HepG2 (cell line): ENCODE measurements around the gene PNLDC1. TPM values are rescaled to one million over a fixed set of nuclear protein-coding genes. Genes with fewer than 3 reads are reported as not detected.

Source experiments
- CREB1 ChIP-seq, 2 experiments: fragments of 450-650 bp in 1 of 2; IDR thresholded peaks; 2 replicates each; pipeline ENCODE4 v1.6.1; 2016 to 2017; ENCODE audit warnings: control low read depth in 1 of 2, mild to moderate bottlenecking in 1 of 2, missing compliant biosample characterization in 1 of 2, missing genetic modification characterization in 1 of 2
- ERF ChIP-seq: IDR thresholded peaks from 2 replicates; pipeline ENCODE4 v1.6.1; 2018; ENCODE audit warnings: missing biosample characterization, missing genetic modification reagents
- GMEB1 ChIP-seq: sonication (generic); formaldehyde crosslinking; IDR thresholded peaks from 2 replicates; pipeline ENCODE4 v1.5.1; 2020; ENCODE audit warnings: missing genetic modification reagents, mild to moderate bottlenecking, borderline replicate concordance
- HMGXB3 ChIP-seq: sonication (generic); formaldehyde crosslinking; IDR thresholded peaks from 2 replicates; pipeline ENCODE4 v1.4.0; 2020; ENCODE audit warnings: missing genetic modification reagents, borderline replicate concordance
- MAFF ChIP-seq: IDR thresholded peaks from 2 replicates; pipeline ENCODE4 v1.6.1; 2011; ENCODE audit warnings: low read depth, low read length, improper control_type of control experiment
- NAIF1 ChIP-seq: sonication (generic); formaldehyde crosslinking; IDR thresholded peaks from 2 replicates; pipeline ENCODE4 v1.5.0; 2020; ENCODE audit warnings: mild to moderate bottlenecking, missing genetic modification reagents, borderline replicate concordance
- PRDM10 ChIP-seq: sonication (generic); formaldehyde crosslinking; IDR thresholded peaks from 2 replicates; pipeline ENCODE4 v1.4.0; 2020; ENCODE audit warnings: low read depth, missing genetic modification reagents
- RBAK ChIP-seq: sonication (generic); formaldehyde crosslinking; IDR thresholded peaks from 2 replicates; pipeline ENCODE4 v1.5.1; 2020; ENCODE audit warnings: mild to moderate bottlenecking, missing genetic modification reagents
- SKIL ChIP-seq: sonication (generic); formaldehyde crosslinking; IDR thresholded peaks from 2 replicates; pipeline ENCODE4 v1.8.0; 2022; ENCODE audit warnings: missing genetic modification reagents, mild to moderate bottlenecking, moderate library complexity, borderline replicate concordance
- THAP8 ChIP-seq: sonication (generic); formaldehyde crosslinking; IDR thresholded peaks from 2 replicates; pipeline ENCODE4 v1.5.1; 2020; ENCODE audit warnings: missing genetic modification reagents, mild to moderate bottlenecking, borderline replicate concordance
- ZBTB46 ChIP-seq: sonication (generic); formaldehyde crosslinking; IDR thresholded peaks from 2 replicates; pipeline ENCODE4 v1.4.0; 2020; ENCODE audit warnings: mild to moderate bottlenecking, missing genetic modification reagents, borderline replicate concordance
- ZNF121 ChIP-seq: sonication (generic); formaldehyde crosslinking; IDR thresholded peaks from 2 replicates; pipeline ENCODE4 v1.5.0; 2020; ENCODE audit warnings: mild to moderate bottlenecking, missing genetic modification reagents
- polyA plus RNA-seq, 8 experiments: library from polyadenylated mRNA; depleted of rRNA in 3 of 8; stranded (reverse) in 7 of 8; unstranded in 1 of 8; fragments of >200 nt; fragmentation: Illumina TruSeq in 4 of 8; extraction: Trizol in 4 of 8; gene quantifications; 2 replicates each; pipeline versions ENCODE4 v1.2.1 to v1.2.3, GENCODE V29; 2011 to 2016; ENCODE audit warnings: low read depth in 4 of 8, missing spikeins in 1 of 8, mixed read lengths in 1 of 8; ENCODE audit not compliant: insufficient read depth in 1 of 8
- total RNA-seq, 5 experiments: library from RNA; depleted of rRNA; stranded (reverse); fragments of >200 nt; fragmentation: Illumina TruSeq; extraction: Trizol; gene quantifications; 2 replicates each; pipeline ENCODE4 v1.2.3, GENCODE V29; 2016; ENCODE audit warnings: low read depth in 1 of 5

Gene PNLDC1
- total and polyA plus RNA-seq, 2 of the 13 experiments (the other 11 are each of a cell fraction or from before 2014, with no cell fraction given): not detected

GRCh38 chr6:159790149-159790955, 9.7 kb upstream of the PNLDC1 start, which contains the start of gene MRPL18 (continued):
- TF ChIP-seq HMGXB3 (CRISPR knock-in tag): no peak
- TF ChIP-seq NAIF1 (CRISPR knock-in tag): peak; percentile 98
- TF ChIP-seq PRDM10 (CRISPR knock-in tag): peak; percentile 50
- no peak for TF ChIP-seq SKIL
- TF ChIP-seq CREB1 (IDR thresholded peaks at IDR 0.05): peak; percentile 89
- TF ChIP-seq CREB1 (CRISPR knock-in tag; IDR thresholded peaks at IDR 0.05): peak; percentile 89
- no peak for TF ChIP-seq ZBTB46
- no peak; the same call in 1 of the 2 replicates for TF ChIP-seq ERF (CRISPR knock-in tag)
- no peak for TF ChIP-seq MAFF
- no peak for TF ChIP-seq ZNF121 (CRISPR knock-in tag)
- TF ChIP-seq RBAK (CRISPR knock-in tag): no peak
- TF ChIP-seq GMEB1 (CRISPR knock-in tag): peak; percentile 98
- TF ChIP-seq THAP8: 0 out of 2 replicates have a peak, but pooled peaks have one; percentile 65
